Adipose tissue (tissue), 3 donors: ENCODE measurements around the gene M1AP. TPM values are rescaled to one million over a fixed set of nuclear protein-coding genes. Genes with fewer than 3 reads are reported as not detected.
A peak's percentile ranks its signal among the peaks of the same experiment; 100 is the strongest.

ENCODE experiments used
- H3K27ac ChIP-seq: one replicate; pipeline ENCODE4 v1.5.1; 2013; ENCODE audit warnings: low read depth, low read length
- WGBS, 3 donors: extraction: QIAGEN DNeasy Blood & Tissue Kit; methylation state at CpG; one replicate each; pipeline ENCODE4 v1.1.7; 2013; 5-methylcytosine and 5-hydroxymethylcytosine counted together
- polyA plus RNA-seq, 3 donors: library from polyadenylated mRNA; stranded (reverse); fragments of 200-250 nt; gene quantifications; one replicate each; pipeline ENCODE4 v1.2.3, GENCODE V29; 2013
- donor health status: healthy with polysubstance abuse.
- donor health status: Bipolar disorder and iron deficiency.
- donor health status: healthy.

The M1AP gene
- polyA plus RNA-seq, 3 donors = 0.34 to 0.70 (median 0.48) TPM

DNA sequence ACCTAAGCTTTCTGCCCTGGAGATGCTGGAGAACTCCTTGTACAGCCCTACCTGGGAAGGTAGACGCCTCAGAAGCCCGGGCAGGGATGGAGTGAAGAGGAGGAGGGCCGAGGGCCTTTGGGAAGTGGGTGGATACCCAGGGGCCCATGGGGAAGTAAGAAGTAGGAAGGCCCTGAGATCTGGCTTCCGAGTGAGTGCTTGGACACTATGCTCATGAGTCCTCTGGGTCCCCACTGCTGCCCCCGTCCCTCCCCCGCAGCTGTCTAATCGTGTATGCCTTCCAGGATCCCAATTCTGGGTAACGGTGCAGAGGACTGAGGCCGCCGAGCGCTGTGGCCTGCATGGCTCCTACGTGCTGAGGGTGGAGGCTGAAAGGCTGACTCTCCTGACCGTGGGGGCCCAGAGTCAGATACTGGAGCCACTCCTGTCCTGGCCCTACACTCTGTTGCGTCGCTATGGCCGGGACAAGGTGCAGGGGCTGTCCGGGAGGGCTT lies 92.5 kb downstream of the M1AP start:
- 58 to 81% (median 59%) methylated on average over 17 of the region's 17 CpGs for WGBS, 3 donors

GRCh38 chr2:74554820-74555531 lies 93.2 kb downstream of the M1AP start:
- H3K27ac ChIP-seq = no peak overlapping the region
- WGBS, 3 donors = 2 to 5% (median 2%) methylated on average over 58 of the region's 58 CpGs

More for the DNA sequence above, 92.5 kb downstream of the M1AP start:
- no peak overlapping the region for H3K27ac ChIP-seq

- WGBS, 3 donors = 1% methylated on average over 66 to 73 of the region's 73 CpGs
- H3K27ac ChIP-seq = peak within 1 kb of the TSS; percentile 29
Measured at GRCh38 chr2:74553892-74554819, 94.0 kb downstream of the M1AP start, which contains the start of the genes DOK1 and LOXL3. Gene DOK1, plus strand, starts transcription at chr2:74554720. Its CDS starts 35 bp downstream, at chr2:74554755. Gene LOXL3, minus strand, starts transcription at chr2:74553942. Its CDS starts 1,308 bp downstream, at chr2:74552634.

DNA sequence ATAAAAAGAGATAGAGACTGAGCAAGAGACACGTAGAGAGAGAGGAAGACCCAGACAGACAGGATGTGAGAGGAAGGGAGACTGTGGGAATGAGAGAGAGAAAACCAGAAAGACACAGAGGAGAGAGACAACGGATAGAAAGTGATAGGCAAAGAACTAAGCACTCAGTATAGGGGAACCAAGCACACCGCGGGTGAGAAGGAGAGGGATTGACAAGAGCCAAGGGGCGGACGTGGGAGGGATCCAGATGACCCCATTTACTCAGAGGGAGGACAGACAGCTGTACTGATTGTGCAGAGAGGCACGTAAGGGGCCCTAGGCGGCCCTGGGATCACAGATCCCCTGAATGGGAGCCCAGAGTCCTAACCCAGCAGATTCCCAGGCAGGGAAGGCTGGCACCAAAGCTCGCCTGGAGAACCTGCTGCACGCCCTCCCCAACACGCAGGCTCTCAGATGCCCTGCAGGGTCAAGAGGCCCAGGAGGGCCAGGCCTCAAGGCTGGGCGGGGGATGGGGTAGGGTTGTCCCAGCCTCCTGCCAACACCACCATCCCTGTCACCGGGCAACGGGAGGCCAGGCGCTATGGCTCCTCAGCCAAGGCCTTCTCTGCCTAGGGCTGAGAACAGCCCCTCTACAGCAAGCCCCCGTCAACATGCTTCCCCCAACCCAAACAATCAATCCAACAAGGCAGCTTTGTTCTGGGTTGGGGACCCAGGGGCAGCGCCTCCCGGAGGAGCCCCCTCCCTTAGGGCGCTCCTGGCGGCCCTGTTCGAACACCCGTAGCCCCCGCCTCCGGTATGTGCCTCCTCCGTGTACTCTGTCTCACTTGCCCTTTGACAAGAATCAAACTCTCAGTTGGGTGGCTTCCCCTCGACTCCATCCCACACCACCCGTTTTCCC lies 95.0 kb downstream of the M1AP start:
- H3K27ac ChIP-seq = no peak overlapping the region
- 55 to 58% (median 57%) methylated on average over 27 of the region's 27 CpGs for WGBS, 3 donors

- 71 to 83% (median 77%) methylated on average over 21 of the region's 21 CpGs for WGBS, 3 donors
- no peak overlapping the region for H3K27ac ChIP-seq
Measured at GRCh38 chr2:74551942-74552913, 95.9 kb downstream of the M1AP start.

- H3K27ac ChIP-seq = no peak overlapping the region
Measured at GRCh38 chr2:74551530-74551929, 96.6 kb downstream of the M1AP start.

- WGBS, 3 donors = 92 to 94% (median 92%) methylated on average over 7 of the region's 7 CpGs
Measured at GRCh38 chr2:74550231-74550630, 97.9 kb downstream of the M1AP start.

GRCh38 chr2:74548900-74549826 lies 99.0 kb downstream of the M1AP start:
- no peak overlapping the region for H3K27ac ChIP-seq
- 4 to 9% (median 6%) methylated on average over 76 to 85 of the region's 85 CpGs for WGBS, 3 donors

More at GRCh38 chr2:74550231-74550630, 97.9 kb downstream of the M1AP start:
- no peak overlapping the region for H3K27ac ChIP-seq

DNA sequence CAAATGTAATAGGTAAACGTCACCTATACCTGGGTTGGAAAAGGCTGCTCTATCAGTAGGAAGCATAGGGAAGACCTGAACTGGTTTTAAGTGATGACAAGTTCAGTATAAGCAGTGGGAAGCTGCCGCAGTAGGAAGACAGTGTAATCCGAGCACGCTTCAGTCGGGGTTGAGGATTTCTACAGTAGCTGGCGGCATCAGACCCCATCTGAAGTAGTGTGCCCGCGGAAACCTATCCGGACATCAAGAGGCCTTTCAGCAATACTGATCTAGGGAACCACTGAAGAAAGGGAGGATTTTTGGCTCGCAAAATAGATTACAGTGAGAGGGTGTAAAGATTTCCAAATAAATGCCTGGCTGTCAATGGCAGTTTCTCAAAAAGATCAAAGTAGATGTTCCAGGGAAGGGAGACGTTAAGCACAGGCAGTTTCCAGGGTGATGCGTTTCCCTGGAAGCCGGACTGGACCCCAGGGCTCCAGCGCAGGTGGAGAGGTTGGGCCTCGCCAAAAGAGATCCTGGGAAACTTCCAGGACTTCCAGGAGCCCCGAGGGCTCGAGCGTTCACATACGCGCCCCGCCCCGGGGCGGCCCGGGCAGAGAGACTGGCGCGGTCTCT lies 99.7 kb downstream of the M1AP start:
- 13 to 18% (median 18%) methylated on average over 26 of the region's 26 CpGs for WGBS, 3 donors
- no peak overlapping the region for H3K27ac ChIP-seq

DNA sequence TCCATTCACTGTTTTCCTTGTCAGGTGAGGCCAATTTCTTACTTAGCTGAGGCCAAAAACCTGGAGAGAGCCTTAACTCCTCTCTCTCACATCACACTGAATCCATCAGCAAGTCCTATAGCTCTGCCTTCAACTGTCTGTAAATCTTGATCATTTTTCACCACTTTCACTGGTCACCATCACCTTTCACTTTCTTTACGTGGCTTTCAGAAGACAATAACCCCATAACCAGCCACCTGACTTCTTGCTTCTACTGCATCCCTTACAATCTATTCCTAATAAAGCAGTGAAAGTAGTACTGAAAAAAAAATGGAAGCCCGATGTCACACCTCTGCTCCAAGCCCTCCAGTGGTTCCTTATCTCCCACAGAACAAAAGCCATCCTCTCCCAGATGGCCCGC lies 102.1 kb downstream of the M1AP start:
- H3K27ac ChIP-seq = no peak overlapping the region
- WGBS, 3 donors = 75 to 96% (median 90%) methylated on average over 3 of the region's 3 CpGs

DNA sequence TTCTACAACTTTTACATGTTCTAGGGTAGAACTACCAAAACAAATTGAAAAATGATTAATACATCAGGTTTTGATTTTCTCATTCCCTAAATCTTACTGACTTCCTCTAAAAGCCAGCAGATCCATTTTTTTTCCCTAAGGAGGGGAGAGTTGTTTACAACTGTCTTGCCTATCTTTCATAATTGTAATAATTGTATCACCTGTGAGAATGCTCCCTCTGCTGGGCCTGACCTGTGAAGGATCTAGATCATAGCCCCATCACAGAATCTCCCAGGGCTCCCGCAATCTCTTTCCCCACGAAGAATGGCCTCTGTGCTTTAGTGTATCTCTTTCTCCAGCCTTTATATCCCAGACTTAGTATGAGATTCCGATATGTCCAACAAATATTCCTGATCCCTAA lies 103.5 kb downstream of the M1AP start:
- no peak overlapping the region for H3K27ac ChIP-seq
- WGBS, 3 donors = 87 to 92% (median 90%) methylated on average over 3 of the region's 3 CpGs

DNA sequence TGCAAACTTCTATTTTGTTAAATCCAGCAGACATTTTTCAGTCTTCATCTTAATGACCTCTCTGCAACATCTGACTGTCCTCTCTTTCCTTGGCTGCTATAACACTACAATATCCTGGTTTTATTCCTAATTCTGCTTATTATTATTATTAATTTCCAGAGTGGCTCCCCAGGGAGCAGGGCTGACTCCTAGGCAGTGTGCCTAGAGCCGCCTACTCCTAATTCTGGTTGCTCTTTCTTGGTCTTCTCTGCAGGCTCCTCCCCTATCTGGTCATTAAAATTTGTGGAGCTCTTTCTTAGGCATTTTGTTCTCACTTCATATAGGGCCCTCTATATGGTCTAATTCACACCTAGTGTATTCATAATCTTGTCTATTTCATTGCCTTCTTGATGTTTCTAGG lies 105.2 kb downstream of the M1AP start:
- H3K27ac ChIP-seq = no peak overlapping the region
- WGBS, 3 donors = 52 to 82% (median 66%) methylated on average over 1 of the region's 1 CpG

GRCh38 chr2:74540291-74540690 lies 107.8 kb downstream of the M1AP start:
- no peak overlapping the region for H3K27ac ChIP-seq
- WGBS, 3 donors = 52 to 69% (median 54%) methylated on average over 5 of the region's 5 CpGs

DNA sequence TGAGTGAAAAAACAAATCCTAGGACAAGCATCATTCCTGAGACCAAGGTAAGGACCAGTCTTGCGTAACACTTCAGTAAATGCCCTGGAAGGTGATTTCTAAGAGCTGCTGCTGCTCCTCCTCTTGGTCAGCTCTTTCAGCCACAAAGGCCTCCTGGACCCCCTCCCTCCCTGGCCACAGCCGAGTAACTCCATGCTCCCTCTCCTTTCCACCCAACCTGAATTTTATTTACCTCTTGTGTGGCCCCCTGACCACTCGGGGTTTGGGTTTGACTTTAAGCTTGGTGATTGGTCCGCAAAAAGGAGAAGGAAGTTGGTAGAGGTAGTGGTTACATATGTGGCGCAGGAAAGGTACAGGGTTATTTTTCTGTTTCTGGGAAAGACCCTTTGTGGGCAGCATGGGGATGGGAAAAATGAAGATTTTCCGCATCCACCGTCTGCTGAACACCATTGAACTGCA lies 109.2 kb downstream of the M1AP start:
- no peak overlapping the region for H3K27ac ChIP-seq
- 50 to 74% (median 57%) methylated on average over 7 of the region's 7 CpGs for WGBS, 3 donors

GRCh38 chr2:74537140-74537539 lies 111.0 kb downstream of the M1AP start:
- H3K27ac ChIP-seq = no peak overlapping the region
- 63 to 67% (median 65%) methylated on average over 4 of the region's 4 CpGs for WGBS, 3 donors
